NCI-H2107 treated with DMSO at 0.1 percent for 48 hours (cell line): ENCODE data around the gene ACD.
"Not testable (repeated sequence)": the region's sequence is repeated elsewhere in the genome, so short reads cannot be mapped to it uniquely, and the experiment has no call there.

ENCODE experiments used
- DNase-seq: peaks from one replicate; lab custom pipeline; 2025; ENCODE audit not compliant: unreplicated experiment; lab: John Stamatoyannopoulos, UW

The ACD gene

GRCh38 chr16:67659675-67660563, at the start of gene ACD:
TSS of gene ACD (minus strand) at chr16:67660260. CDS start at chr16:67660220, 40 bp downstream.
- peak; percentile 52 for DNase-seq

GRCh38 chr16:67709050-67709449, 49.0 kb upstream of the ACD start:
- DNase-seq, result no peak

GRCh38 chr16:67708368-67708771, 48.3 kb upstream of the ACD start:
- no peak for DNase-seq

DNA sequence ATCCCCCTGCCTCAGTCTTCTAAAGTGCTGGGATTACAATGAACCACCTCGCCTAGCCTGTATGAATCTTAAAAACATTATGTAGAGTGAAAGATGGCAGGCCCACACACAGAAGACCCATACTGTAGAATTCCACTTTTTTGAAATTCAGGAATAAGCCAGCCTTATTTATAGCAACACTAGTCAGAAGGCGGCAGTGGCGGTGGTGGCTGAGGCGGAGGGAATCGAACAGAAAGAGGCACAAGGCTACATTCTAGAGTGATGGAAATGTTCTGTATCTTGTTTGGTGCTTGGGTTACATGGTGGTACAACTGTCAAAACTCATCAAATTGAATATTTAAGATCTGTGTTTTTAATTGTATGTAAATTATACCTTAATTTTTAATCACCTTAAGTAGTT, 47.7 kb upstream of the ACD start:
- no peak for DNase-seq

- DNase-seq, result no peak
Measured at GRCh38 chr16:67707210-67707609, 47.1 kb upstream of the ACD start.

GRCh38 chr16:67704110-67704509, 44.0 kb upstream of the ACD start:
- no peak for DNase-seq

- DNase-seq, result no peak
Measured at GRCh38 chr16:67703626-67704025, 43.6 kb upstream of the ACD start.

DNA sequence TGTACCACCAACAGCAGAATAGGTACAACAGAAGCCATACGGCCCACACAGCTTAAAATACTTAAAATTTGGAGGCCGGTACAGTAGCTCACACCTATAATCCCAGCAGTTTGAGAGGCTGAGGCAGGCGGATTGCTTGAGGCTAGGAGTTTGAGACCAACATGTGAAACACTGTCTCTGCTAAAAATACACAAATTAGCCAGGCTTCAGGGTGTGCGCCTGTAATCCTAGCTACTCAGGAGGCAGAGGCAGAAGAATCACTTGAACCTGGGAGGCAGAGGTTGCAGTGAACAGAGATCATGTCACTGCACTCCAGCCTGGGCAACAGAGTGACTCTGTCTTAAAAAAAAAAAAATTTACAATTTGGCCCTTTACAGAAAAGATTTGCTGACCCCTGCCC, 42.1 kb upstream of the ACD start:
- DNase-seq, result no peak

GRCh38 chr16:67701420-67701819, 41.4 kb upstream of the ACD start:
- no peak for DNase-seq

- no peak for DNase-seq
Measured at GRCh38 chr16:67699265-67699664, 39.2 kb upstream of the ACD start.

- no peak for DNase-seq
Measured at GRCh38 chr16:67697422-67698185, 37.5 kb upstream of the ACD start.

- no peak for DNase-seq
Measured at GRCh38 chr16:67694611-67695010, 34.6 kb upstream of the ACD start.

- DNase-seq, result not testable (repeated sequence)
Measured at GRCh38 chr16:67693517-67694285, 33.6 kb upstream of the ACD start.

- no peak for DNase-seq
Measured at GRCh38 chr16:67685388-67686112, 25.5 kb upstream of the ACD start.

GRCh38 chr16:67683767-67684166, 23.7 kb upstream of the ACD start:
- DNase-seq, result no peak

GRCh38 chr16:67679935-67680897, 20.2 kb upstream of the ACD start:
- no peak for DNase-seq

GRCh38 chr16:67678354-67679023, 18.4 kb upstream of the ACD start:
- no peak for DNase-seq

DNA sequence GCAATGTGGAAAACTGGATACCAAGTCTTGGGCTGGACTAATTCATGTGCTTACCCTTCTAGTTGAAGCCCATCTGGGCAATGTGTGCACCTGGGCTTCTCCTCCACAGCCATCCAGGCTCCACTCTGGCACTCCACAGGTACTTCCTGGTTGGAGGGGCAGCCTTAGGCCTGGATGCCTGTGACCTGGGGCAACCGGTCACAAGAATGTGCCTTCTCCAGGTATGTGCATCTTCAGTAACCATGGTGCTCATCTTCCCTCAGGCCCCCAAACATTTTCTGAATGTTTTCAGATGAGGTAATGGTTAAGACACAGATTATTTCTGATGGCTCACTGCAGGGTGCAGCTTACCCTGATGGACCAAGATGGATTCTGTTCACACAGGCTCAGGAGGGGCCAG, 17.7 kb upstream of the ACD start:
- no peak for DNase-seq

- DNase-seq, result no peak
Measured at GRCh38 chr16:67676939-67677338, 16.9 kb upstream of the ACD start.
